Vagina (tissue), 2 donors: ENCODE data around the gene PTDSS2. TPM values are rescaled to one million over a fixed set of nuclear protein-coding genes. Genes with fewer than 3 reads are reported as not detected.

ENCODE experiments used
- DNase-seq, 2 donors: peaks; one replicate each; pipeline ENCODE4 v3.0.0-alpha.2; 2017; ENCODE audit errors: extremely low spot score in 2 of 2
- H3K27ac ChIP-seq: fragments of 200-600 bp; sonication (generic); one replicate; pipeline ENCODE4 v1.5.1; 2019
- H3K27me3 ChIP-seq: fragments of 200-600 bp; sonication (generic); one replicate; pipeline ENCODE4 v1.5.1; 2019
- H3K36me3 ChIP-seq, 2 donors: fragments of 200-600 bp; sonication (generic); one replicate each; pipeline ENCODE4 v1.5.1; 2017 to 2019
- H3K4me1 ChIP-seq: fragments of 200-600 bp; sonication (generic); one replicate; pipeline ENCODE4 v1.5.1; 2019
- H3K4me3 ChIP-seq, 2 donors: fragments of 200-600 bp; sonication (generic); 1 replicate in 1 of 2; 2 replicates in 1 of 2; pipeline ENCODE4 v1.5.1; 2016 to 2019
- H3K9me3 ChIP-seq: fragments of 200-600 bp; sonication (generic); one replicate; pipeline ENCODE4 v1.5.1; 2019
- POLR2A ChIP-seq, 2 donors: fragments of 450-650 bp; IDR thresholded peaks; one replicate each; pipeline ENCODE4 v1.6.1; 2017; ENCODE audit warnings: antibody characterized with exemption in 2 of 2, mild to moderate bottlenecking in 2 of 2, moderate library complexity in 2 of 2
- POLR2AphosphoS5 ChIP-seq, 2 donors: sonication (generic); formaldehyde crosslinking; IDR thresholded peaks; one replicate each; pipeline ENCODE4 v1.9.0; 2017; ENCODE audit warnings: antibody characterized with exemption in 2 of 2, mild to moderate bottlenecking in 2 of 2, low read depth in 1 of 2; ENCODE audit not compliant: insufficient read depth in 1 of 2
- intact Hi-C: fragments of 100-400 bp; cut with DNase I; formaldehyde crosslinking; loops from one replicate; pipeline ENCODE4 v1.15.1; 2023
- total RNA-seq: library from RNA; depleted of rRNA; stranded (reverse); fragments of >200 nt; gene quantifications from one replicate; pipeline ENCODE4 v1.2.3, GENCODE V29; 2016
- TF ChIP-seq, protein P1 (sequence below), 3 experiments: fragments of 450-650 bp in 2 of 3; fragments of 200-600 bp in 1 of 3; sonication (generic) in 1 of 3; IDR thresholded peaks; one replicate each; pipeline ENCODE4 v1.5.1; 2017 to 2019; ENCODE audit warnings: antibody characterized with exemption in 3 of 3, mild to moderate bottlenecking in 2 of 3, moderate library complexity in 2 of 3

The PTDSS2 gene
- total RNA-seq, 1 donor from 2014 or later = 36.1 TPM

DNA sequence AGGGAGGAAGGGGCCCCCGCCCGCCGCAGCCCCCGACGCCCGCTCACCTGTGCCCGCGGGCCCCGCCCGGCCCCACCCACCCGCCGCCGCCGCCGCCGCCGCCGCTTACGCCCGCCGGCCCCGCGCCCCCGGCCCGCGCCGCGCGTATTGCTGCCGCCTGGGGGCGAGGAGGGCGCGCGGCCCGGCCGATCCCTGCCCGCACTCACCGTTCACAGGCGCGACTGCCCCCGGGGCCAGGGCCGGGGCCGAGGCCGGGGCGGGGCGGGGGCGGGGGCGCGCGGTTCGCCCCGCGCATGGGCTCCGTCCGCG lies 85.1 kb downstream of the PTDSS2 start:
- H3K27ac ChIP-seq = peak overlapping the region; percentile 90
- peaks cover 49% of the 10 kb centered on the region for H3K4me1 ChIP-seq
- peaks cover 0 to 29% of the 10 kb centered on the region in 2 donors for H3K36me3 ChIP-seq
- intact Hi-C loops = no loop called here
- no peaks in the 10 kb centered on the region for H3K9me3 ChIP-seq
- DNase-seq = no peak
- no peaks in the 10 kb centered on the region for H3K27me3 ChIP-seq
- peak overlapping the region; percentile 61 to 91 for H3K4me3 ChIP-seq
- TF ChIP-seq, protein P1, sequence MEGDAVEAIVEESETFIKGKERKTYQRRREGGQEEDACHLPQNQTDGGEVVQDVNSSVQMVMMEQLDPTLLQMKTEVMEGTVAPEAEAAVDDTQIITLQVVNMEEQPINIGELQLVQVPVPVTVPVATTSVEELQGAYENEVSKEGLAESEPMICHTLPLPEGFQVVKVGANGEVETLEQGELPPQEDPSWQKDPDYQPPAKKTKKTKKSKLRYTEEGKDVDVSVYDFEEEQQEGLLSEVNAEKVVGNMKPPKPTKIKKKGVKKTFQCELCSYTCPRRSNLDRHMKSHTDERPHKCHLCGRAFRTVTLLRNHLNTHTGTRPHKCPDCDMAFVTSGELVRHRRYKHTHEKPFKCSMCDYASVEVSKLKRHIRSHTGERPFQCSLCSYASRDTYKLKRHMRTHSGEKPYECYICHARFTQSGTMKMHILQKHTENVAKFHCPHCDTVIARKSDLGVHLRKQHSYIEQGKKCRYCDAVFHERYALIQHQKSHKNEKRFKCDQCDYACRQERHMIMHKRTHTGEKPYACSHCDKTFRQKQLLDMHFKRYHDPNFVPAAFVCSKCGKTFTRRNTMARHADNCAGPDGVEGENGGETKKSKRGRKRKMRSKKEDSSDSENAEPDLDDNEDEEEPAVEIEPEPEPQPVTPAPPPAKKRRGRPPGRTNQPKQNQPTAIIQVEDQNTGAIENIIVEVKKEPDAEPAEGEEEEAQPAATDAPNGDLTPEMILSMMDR (IDR thresholded peaks at IDR 0.05) = no peak

DNA sequence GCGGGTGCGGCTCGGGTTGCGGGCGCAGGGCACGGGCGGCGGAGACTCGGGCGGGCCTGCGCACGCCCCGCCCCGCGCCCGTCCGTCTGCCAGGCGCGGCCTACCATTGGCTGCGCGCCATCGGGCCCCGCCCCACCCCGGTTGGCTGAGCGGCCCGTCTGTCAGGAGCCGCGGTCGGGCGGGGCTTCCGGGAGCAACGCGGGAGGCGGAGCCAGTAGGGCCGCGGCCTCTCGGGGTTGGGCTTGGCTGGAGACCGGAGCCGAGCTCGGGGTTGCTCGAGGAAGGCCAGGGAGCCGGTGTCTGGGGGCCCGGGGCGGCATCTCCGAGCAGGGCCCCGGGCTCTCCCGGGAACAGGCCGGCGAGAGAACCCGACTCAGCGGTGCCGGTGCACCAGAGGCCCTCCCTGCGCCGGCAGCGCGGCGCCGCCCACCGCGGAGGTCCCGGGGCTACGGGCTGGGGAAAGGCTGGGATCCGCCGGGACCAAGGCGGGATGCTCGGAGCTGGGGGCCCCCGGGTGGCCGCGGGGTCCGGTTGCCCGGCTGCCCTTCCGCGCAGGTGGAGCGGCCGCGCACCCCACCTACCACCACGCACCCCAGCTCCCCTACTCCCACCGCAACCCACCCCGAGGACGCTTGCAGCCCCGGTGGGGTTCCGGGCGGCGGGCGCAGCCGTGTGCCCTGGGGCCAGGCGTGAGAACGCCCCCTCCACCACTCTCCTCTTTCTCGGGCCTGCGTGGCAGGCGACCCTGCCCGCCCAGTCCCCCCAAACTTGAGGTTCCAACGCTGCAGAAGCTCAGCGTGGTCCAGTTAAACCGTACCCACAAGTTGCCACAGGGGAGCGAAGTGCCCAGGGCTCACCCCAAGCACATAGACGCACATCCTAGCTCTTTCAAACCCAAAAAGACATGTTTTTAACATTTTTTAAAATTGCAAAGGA lies 85.7 kb downstream of the PTDSS2 start, which contains the start of gene HRAS:
HRAS (minus strand) TSS at position 58 of the 936 bp plus-strand sequence.
- no peaks in the 10 kb centered on the region for H3K27me3 ChIP-seq
- DNase-seq = no peak
- intact Hi-C loops = no loop called here
- no peaks in the 10 kb centered on the region for H3K9me3 ChIP-seq
- TF ChIP-seq POLR2A (IDR thresholded peaks at IDR 0.05) = peak in 1 of 2 donors; percentile 22
- TF ChIP-seq, protein P1 (IDR thresholded peaks at IDR 0.05) = no peak
- TF ChIP-seq POLR2AphosphoS5 (IDR thresholded peaks at IDR 0.05; ENCODE audit: insufficient read depth in 1 of 2, low read depth in 1 of 2) = peak; percentile 33 to 73
- peak within 1 kb of the TSS; percentile 90 for H3K27ac ChIP-seq
- H3K36me3 ChIP-seq = peaks cover 0 to 29% of the 10 kb centered on the region in 2 donors
- H3K4me1 ChIP-seq = peaks cover 49% of the 10 kb centered on the region
- peak within 1 kb of the TSS; percentile 61 to 91 for H3K4me3 ChIP-seq

DNA sequence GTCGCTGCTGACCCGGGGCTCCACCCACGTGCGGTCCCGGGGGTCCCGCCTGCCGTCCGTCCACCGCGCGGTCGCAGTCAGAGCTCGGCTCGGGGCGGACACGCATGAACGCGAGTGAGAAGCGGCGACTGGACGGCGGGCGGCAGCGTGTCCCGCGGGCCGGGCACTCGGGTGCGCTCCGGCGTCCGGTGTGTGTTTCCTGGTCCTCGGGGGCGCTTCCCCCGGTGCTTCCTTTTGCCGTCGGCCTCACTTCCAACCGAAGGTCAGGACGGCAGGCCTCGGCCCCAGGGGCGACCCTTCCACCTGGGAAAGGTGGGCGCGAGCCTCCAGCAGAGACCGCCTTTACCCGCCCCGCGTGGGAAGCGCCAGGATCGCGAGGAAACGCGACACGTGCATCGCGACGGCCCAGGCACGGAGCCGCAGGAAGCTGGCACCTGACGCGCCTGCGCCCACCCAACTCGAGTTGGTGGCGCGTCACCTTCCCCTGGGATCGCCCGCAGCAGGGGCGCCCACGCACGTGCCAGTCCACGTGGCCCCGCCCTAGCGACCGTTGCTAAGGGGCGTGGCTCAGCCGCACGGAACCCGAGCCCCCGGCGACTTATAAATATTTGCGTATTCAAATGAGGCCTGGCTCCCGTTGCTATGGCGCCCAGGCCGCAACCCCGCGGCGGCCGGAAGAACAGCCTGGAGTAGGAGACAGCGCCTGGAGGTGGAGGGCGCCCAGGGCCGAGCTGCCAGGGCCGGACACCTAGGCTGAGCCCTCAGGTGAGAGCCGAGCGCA lies 87.0 kb downstream of the PTDSS2 start, which contains the start of gene LRRC56:
LRRC56 (plus strand) TSS at position 687 of the 781 bp plus-strand sequence. CDS start 3,158 bp downstream, outside the sequence.
- peak within 1 kb of the TSS; percentile 80 for H3K27ac ChIP-seq
- H3K4me3 ChIP-seq = peak within 1 kb of the TSS; percentile 61 to 91
- TF ChIP-seq POLR2A (IDR thresholded peaks at IDR 0.05) = no peak
- TF ChIP-seq POLR2AphosphoS5 (IDR thresholded peaks at IDR 0.05; ENCODE audit: insufficient read depth in 1 of 2, low read depth in 1 of 2) = peak in 1 of 2 donors; percentile 49
- intact Hi-C loops = no loop called here
- H3K27me3 ChIP-seq = no peaks in the 10 kb centered on the region
- no peaks in the 10 kb centered on the region for H3K9me3 ChIP-seq
- H3K36me3 ChIP-seq = peaks cover 0 to 18% of the 10 kb centered on the region in 2 donors
- DNase-seq = no peak
- H3K4me1 ChIP-seq = peaks cover 49% of the 10 kb centered on the region

DNA sequence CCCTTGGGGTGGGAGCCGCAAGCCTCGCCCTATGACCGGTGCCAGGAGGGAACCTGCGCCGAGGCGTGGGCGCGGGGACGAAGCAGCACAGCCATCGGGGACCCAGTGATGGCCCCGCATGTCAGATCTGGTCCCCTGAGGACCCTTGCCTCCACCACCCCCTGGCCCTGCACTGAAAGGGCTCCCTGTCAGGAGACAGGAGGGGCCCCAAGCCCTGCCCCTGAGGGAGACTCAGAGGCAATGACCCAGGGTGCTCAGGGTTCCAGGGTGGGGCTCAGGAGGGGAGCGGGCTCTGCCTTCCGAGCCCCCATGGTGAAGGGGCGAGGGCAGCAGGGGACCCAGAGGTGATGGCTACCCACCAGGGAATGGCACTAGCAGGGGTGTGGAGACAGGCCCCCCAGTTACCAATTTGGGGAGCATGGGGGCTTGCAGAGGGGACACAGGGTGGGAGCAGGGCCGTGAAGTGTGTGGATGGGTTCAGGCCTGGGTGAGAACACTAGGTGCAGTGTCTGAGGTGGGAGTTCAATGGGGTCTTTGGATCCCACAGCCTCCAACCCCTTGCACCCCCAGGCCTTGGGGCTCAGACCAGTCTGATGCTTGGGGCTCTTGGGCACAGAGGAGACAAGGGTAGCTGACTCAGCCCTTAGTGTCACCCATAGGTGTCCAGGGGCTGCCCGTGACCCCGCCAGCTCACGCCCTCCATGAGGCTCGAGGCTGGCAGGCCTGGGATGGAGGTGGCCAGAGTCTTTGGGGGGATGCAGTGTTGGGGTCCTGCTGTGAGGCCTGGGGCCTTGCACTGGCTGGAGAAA lies 87.7 kb downstream of the PTDSS2 start:
- DNase-seq = no peak
- TF ChIP-seq, protein P1 (IDR thresholded peaks at IDR 0.05) = no peak
- TF ChIP-seq POLR2A (IDR thresholded peaks at IDR 0.05) (no peak), POLR2AphosphoS5 (IDR thresholded peaks at IDR 0.05; ENCODE audit: insufficient read depth in 1 of 2, low read depth in 1 of 2) (no peak)

More for the DNA sequence above, 87.7 kb downstream of the PTDSS2 start:
- no peaks in the 10 kb centered on the region for H3K9me3 ChIP-seq
- H3K27ac ChIP-seq = no peak overlapping the region
- no peaks in the 10 kb centered on the region for H3K27me3 ChIP-seq
- peaks cover 42% of the 10 kb centered on the region for H3K4me1 ChIP-seq
- H3K4me3 ChIP-seq = peak overlapping the region; percentile 61 to 91
- H3K36me3 ChIP-seq = peaks cover 0 to 10% of the 10 kb centered on the region in 2 donors
- intact Hi-C loops = no loop called here
